Measurements from ENCODE around the gene PKNOX1.
"Not testable (repeated sequence)": the region's sequence is repeated elsewhere in the genome, so short reads cannot be mapped to it uniquely, and the experiment has no call there.

PKNOX1 gene

GRCh38 chr21:42964546-42965210, 9.7 kb upstream of the PKNOX1 start:
- H3K4me1 ChIP-seq (ENCODE audit: insufficient read depth, poor library complexity, severe bottlenecking) = no peaks in the 10 kb centered on the region
- DNase-seq (ENCODE audit: low spot score) = no peak
- H3K27ac ChIP-seq (ENCODE audit: poor library complexity, severe bottlenecking) = no peak overlapping the region
- H3K36me3 ChIP-seq (ENCODE audit: low read depth) = no peaks in the 10 kb centered on the region
- no peaks in the 10 kb centered on the region for H3K9me3 ChIP-seq (ENCODE audit: severe bottlenecking)
- no peak for TF ChIP-seq CTCF (IDR thresholded peaks at IDR 0.05; ENCODE audit: poor library complexity, severe bottlenecking)
- H3K27me3 ChIP-seq (ENCODE audit: insufficient read depth, poor library complexity, severe bottlenecking) = no peaks in the 10 kb centered on the region
- no peak for ATAC-seq (ENCODE audit: low read depth)
- no peak overlapping the region for H3K4me3 ChIP-seq (ENCODE audit: severe bottlenecking)

- no peak for TF ChIP-seq CTCF (IDR thresholded peaks at IDR 0.05; ENCODE audit: poor library complexity, severe bottlenecking)
- DNase-seq (ENCODE audit: low spot score) (no peak), ATAC-seq (ENCODE audit: low read depth) (no peak)
- no peak overlapping the region for H3K27ac ChIP-seq (ENCODE audit: poor library complexity, severe bottlenecking)
- no peaks in the 10 kb centered on the region for H3K27me3 ChIP-seq (ENCODE audit: insufficient read depth, poor library complexity, severe bottlenecking)
- no peaks in the 10 kb centered on the region for H3K4me1 ChIP-seq (ENCODE audit: insufficient read depth, poor library complexity, severe bottlenecking)
- H3K9me3 ChIP-seq (ENCODE audit: severe bottlenecking) = no peaks in the 10 kb centered on the region
- no peak overlapping the region for H3K4me3 ChIP-seq (ENCODE audit: severe bottlenecking)
- H3K36me3 ChIP-seq (ENCODE audit: low read depth) = no peaks in the 10 kb centered on the region
These were observed 9.2 kb upstream of the PKNOX1 start for GRCh38 chr21:42965211-42965560.

GRCh38 chr21:42967616-42968015, 6.7 kb upstream of the PKNOX1 start:
- H3K4me3 ChIP-seq (ENCODE audit: severe bottlenecking); ATAC-seq (ENCODE audit: low read depth); H3K9me3 ChIP-seq (ENCODE audit: severe bottlenecking): not testable (repeated sequence)

GRCh38 chr21:42969193-42969600, 5.2 kb upstream of the PKNOX1 start:
- H3K4me1 ChIP-seq (ENCODE audit: insufficient read depth, poor library complexity, severe bottlenecking) = no peaks in the 10 kb centered on the region
- DNase-seq (ENCODE audit: low spot score) = no peak
- H3K27ac ChIP-seq (ENCODE audit: poor library complexity, severe bottlenecking) = no peak overlapping the region
- H3K36me3 ChIP-seq (ENCODE audit: low read depth) = no peaks in the 10 kb centered on the region
- TF ChIP-seq CTCF (IDR thresholded peaks at IDR 0.05; ENCODE audit: poor library complexity, severe bottlenecking) = no peak
- H3K9me3 ChIP-seq (ENCODE audit: severe bottlenecking) = no peaks in the 10 kb centered on the region
- no peak for ATAC-seq (ENCODE audit: low read depth)
- H3K4me3 ChIP-seq (ENCODE audit: severe bottlenecking) = no peak overlapping the region
- H3K27me3 ChIP-seq (ENCODE audit: insufficient read depth, poor library complexity, severe bottlenecking) = no peaks in the 10 kb centered on the region

More at GRCh38 chr21:42967616-42968015, 6.7 kb upstream of the PKNOX1 start:
- not testable (repeated sequence) for H3K27ac ChIP-seq (ENCODE audit: poor library complexity, severe bottlenecking); H3K36me3 ChIP-seq (ENCODE audit: low read depth); DNase-seq (ENCODE audit: low spot score); H3K27me3 ChIP-seq (ENCODE audit: insufficient read depth, poor library complexity, severe bottlenecking); H3K4me1 ChIP-seq (ENCODE audit: insufficient read depth, poor library complexity, severe bottlenecking)

- Histone ChIP-seq H3K36me3 (ENCODE audit: low read depth) (no peaks in the 10 kb centered on the region; the same call in 1 of the 2 replicates), H3K27ac (ENCODE audit: poor library complexity, severe bottlenecking) (no peak overlapping the region), H3K9me3 (ENCODE audit: severe bottlenecking) (no peaks in the 10 kb centered on the region), H3K27me3 (ENCODE audit: insufficient read depth, poor library complexity, severe bottlenecking) (no peaks in the 10 kb centered on the region), H3K4me1 (ENCODE audit: insufficient read depth, poor library complexity, severe bottlenecking) (peaks cover 3% of the 10 kb centered on the region), H3K4me3 (ENCODE audit: severe bottlenecking) (no peak overlapping the region)
- DNase-seq (ENCODE audit: low spot score) (no peak), ATAC-seq (ENCODE audit: low read depth) (no peak)
- no peak for TF ChIP-seq CTCF (IDR thresholded peaks at IDR 0.05; ENCODE audit: poor library complexity, severe bottlenecking)
These were observed 3.3 kb upstream of the PKNOX1 start for GRCh38 chr21:42970946-42971653.

Measured in RWPE2 (cell line).